RWPE2 (cell line): ENCODE data around the gene INTS14.

Experiments used
- ATAC-seq: fragments of 200-7000 bp; cut with Tn5 transposase; 3 replicates; pipeline ENCODE4 v1.9.1; 2021; ENCODE audit warnings: low read depth
- DNase-seq: peaks from one replicate; pipeline ENCODE4 v3.0.0-alpha.2; 2020; ENCODE audit warnings: low spot score
- H3K27ac ChIP-seq: fragments of 450-650 bp; 2 replicates; pipeline ENCODE4 v1.5.1; 2017; ENCODE audit warnings: mild to moderate bottlenecking; ENCODE audit not compliant: poor library complexity, severe bottlenecking
- H3K27me3 ChIP-seq: fragments of 250-450 bp; sonication (Bioruptor Pico); 2 replicates; pipeline ENCODE4 v1.5.1; 2021; ENCODE audit warnings: mild to moderate bottlenecking, moderate library complexity; ENCODE audit not compliant: insufficient read depth, poor library complexity, severe bottlenecking
- H3K36me3 ChIP-seq: fragments of 250-450 bp; sonication (Bioruptor Pico); 2 replicates; pipeline ENCODE4 v1.5.1; 2020; ENCODE audit warnings: low read depth, mild to moderate bottlenecking, moderate library complexity
- H3K4me1 ChIP-seq: fragments of 250-450 bp; sonication (Bioruptor Pico); 2 replicates; pipeline ENCODE4 v1.5.1; 2021; ENCODE audit warnings: mild to moderate bottlenecking, moderate library complexity; ENCODE audit not compliant: insufficient read depth, poor library complexity, severe bottlenecking
- H3K4me3 ChIP-seq: fragments of 250-450 bp; sonication (Bioruptor Pico); 2 replicates; pipeline ENCODE4 v1.5.1; 2021; ENCODE audit warnings: mild to moderate bottlenecking, moderate library complexity; ENCODE audit not compliant: severe bottlenecking
- H3K9me3 ChIP-seq: fragments of 250-450 bp; sonication (Bioruptor Pico); 2 replicates; pipeline ENCODE4 v1.5.1; 2021; ENCODE audit warnings: mild to moderate bottlenecking, moderate library complexity; ENCODE audit not compliant: severe bottlenecking
- CTCF ChIP-seq: fragments of 450-650 bp; IDR thresholded peaks from one replicate; pipeline ENCODE4 v1.5.1; 2017; ENCODE audit warnings: mild to moderate bottlenecking, moderate library complexity; ENCODE audit not compliant: poor library complexity, severe bottlenecking

Gene INTS14

GRCh38 chr15:65547841-65548240, 63.1 kb downstream of the INTS14 start:
- H3K4me3 ChIP-seq, result no peak overlapping the region
- ATAC-seq, result no peak
- no peaks in the 10 kb centered on the region for H3K4me1 ChIP-seq
- H3K36me3 ChIP-seq, result peaks cover 8% of the 10 kb centered on the region
- no peak overlapping the region for H3K27ac ChIP-seq
- no peaks in the 10 kb centered on the region for H3K9me3 ChIP-seq
- H3K27me3 ChIP-seq, result no peaks in the 10 kb centered on the region
- no peak for TF ChIP-seq CTCF
- no peak for DNase-seq

GRCh38 chr15:65541231-65541820, 69.6 kb downstream of the INTS14 start:
- Histone ChIP-seq H3K4me1 (no peaks in the 10 kb centered on the region), H3K36me3 (peaks cover 9% of the 10 kb centered on the region), H3K4me3 (no peak overlapping the region), H3K27me3 (no peaks in the 10 kb centered on the region), H3K9me3 (no peaks in the 10 kb centered on the region), H3K27ac (no peak overlapping the region)
- no peak for TF ChIP-seq CTCF
- ATAC-seq, result no peak
- DNase-seq, result no peak

GRCh38 chr15:65540314-65540713, 70.6 kb downstream of the INTS14 start:
- no peak for DNase-seq
- no peak overlapping the region for H3K4me3 ChIP-seq
- no peak for ATAC-seq
- no peak overlapping the region for H3K27ac ChIP-seq
- no peaks in the 10 kb centered on the region for H3K27me3 ChIP-seq
- no peak for TF ChIP-seq CTCF
- no peaks in the 10 kb centered on the region for H3K9me3 ChIP-seq
- peaks cover 19% of the 10 kb centered on the region for H3K36me3 ChIP-seq
- H3K4me1 ChIP-seq, result peaks cover 1% of the 10 kb centered on the region

GRCh38 chr15:65535192-65535591, 75.7 kb downstream of the INTS14 start:
- Histone ChIP-seq H3K4me1 (peaks cover 34% of the 10 kb centered on the region), H3K27ac (no peak overlapping the region), H3K36me3 (peaks cover 27% of the 10 kb centered on the region), H3K4me3 (no peak overlapping the region), H3K27me3 (no peaks in the 10 kb centered on the region), H3K9me3 (no peaks in the 10 kb centered on the region)
- no peak for TF ChIP-seq CTCF
- ATAC-seq, result peak; percentile 37
- no peak for DNase-seq

- H3K4me3 ChIP-seq, result no peak overlapping the region
Observed at GRCh38 chr15:65533057-65533756, 77.7 kb downstream of the INTS14 start.

More at GRCh38 chr15:65533057-65533756, 77.7 kb downstream of the INTS14 start:
- Histone ChIP-seq H3K36me3 (peaks cover 25% of the 10 kb centered on the region), H3K27ac (peak overlapping the region; percentile 7), H3K4me1 (peaks cover 36% of the 10 kb centered on the region), H3K9me3 (no peaks in the 10 kb centered on the region), H3K27me3 (no peaks in the 10 kb centered on the region)
- no peak for TF ChIP-seq CTCF
- DNase-seq, result no peak
- ATAC-seq, result no peak
